Peyer's patch (tissue), 4 donors: Measurements from ENCODE around the gene CASR. TPM values are rescaled to one million over a fixed set of nuclear protein-coding genes. Genes with fewer than 3 reads are reported as not detected.
"Not testable (repeated sequence)": the region's sequence is repeated elsewhere in the genome, so short reads cannot be mapped to it uniquely, and the experiment has no call there.

Experiments
- DNase-seq, 3 donors: peaks; one replicate each; pipeline ENCODE4 v3.0.0-alpha.2; 2017 to 2019
- H3K27ac ChIP-seq, 4 donors: fragments of 200-600 bp; sonication (generic); one replicate each; pipeline ENCODE4 v1.5.1; 2016 to 2019
- H3K27me3 ChIP-seq, 2 donors: fragments of 200-600 bp; sonication (generic); one replicate each; pipeline ENCODE4 v1.5.1; 2019
- H3K36me3 ChIP-seq, 3 donors: fragments of 200-600 bp; sonication (generic); one replicate each; pipeline ENCODE4 v1.5.1; 2016 to 2019
- H3K4me1 ChIP-seq, 4 donors: fragments of 200-600 bp; sonication (generic); one replicate each; pipeline ENCODE4 v1.5.1; 2016 to 2019
- H3K4me3 ChIP-seq, 4 donors: fragments of 200-600 bp; sonication (generic); 1 replicate in 3 of 4; 2 replicates in 1 of 4; pipeline ENCODE4 v1.5.1; 2016 to 2019; ENCODE audit warnings: mild to moderate bottlenecking in 1 of 4
- H3K9me3 ChIP-seq, 4 donors: fragments of 200-600 bp; sonication (generic); one replicate each; pipeline ENCODE4 v1.5.1; 2016 to 2019; ENCODE audit warnings: mild to moderate bottlenecking in 1 of 4
- CTCF ChIP-seq, 6 experiments: fragments of 450-650 bp in 4 of 6; fragments of 200-600 bp in 2 of 6; sonication (generic) in 1 of 6; IDR thresholded peaks; one replicate each; pipeline ENCODE4 v1.5.1; 2017 to 2019; ENCODE audit warnings: antibody characterized with exemption in 6 of 6, mild to moderate bottlenecking in 3 of 6, moderate library complexity in 1 of 6
- POLR2A ChIP-seq, 2 donors: fragments of 450-650 bp; IDR thresholded peaks; one replicate each; pipeline ENCODE4 v1.5.1; 2017; ENCODE audit warnings: antibody characterized with exemption in 2 of 2, mild to moderate bottlenecking in 2 of 2, moderate library complexity in 2 of 2
- total RNA-seq, 4 donors: library from RNA; depleted of rRNA; stranded (reverse); fragments of >200 nt; gene quantifications; one replicate each; pipeline ENCODE4 v1.1.0, GENCODE V29; 2016

CASR gene
- total RNA-seq, 4 donors from 2014 or later = 0.28 to 1.7 (median 1.1) TPM; not detected in 1

- DNase-seq = no peak
- Histone ChIP-seq H3K4me1 (no peaks in the 10 kb centered on the region), H3K9me3 (no peaks in the 10 kb centered on the region), H3K27ac (no peak overlapping the region), H3K36me3 (no peaks in the 10 kb centered on the region), H3K4me3 (no peak overlapping the region), H3K27me3 (no peaks in the 10 kb centered on the region)
- TF ChIP-seq CTCF (IDR thresholded peaks at IDR 0.05) (no peak), POLR2A (IDR thresholded peaks at IDR 0.05) (no peak)
Observed at GRCh38 chr3:122168044-122168443, 15.4 kb upstream of the CASR start.

- no peaks in the 10 kb centered on the region for H3K9me3 ChIP-seq
- no peak overlapping the region for H3K4me3 ChIP-seq
- no peaks in the 10 kb centered on the region for H3K36me3 ChIP-seq
- H3K4me1 ChIP-seq = no peaks in the 10 kb centered on the region
- no peak overlapping the region for H3K27ac ChIP-seq
- no peak for TF ChIP-seq POLR2A (IDR thresholded peaks at IDR 0.05)
- TF ChIP-seq CTCF (IDR thresholded peaks at IDR 0.05) = no peak
- H3K27me3 ChIP-seq = no peaks in the 10 kb centered on the region
- DNase-seq = no peak
Observed at GRCh38 chr3:122169911-122170310, 13.6 kb upstream of the CASR start.

- not testable (repeated sequence) for H3K4me1 ChIP-seq, H3K36me3 ChIP-seq, H3K27ac ChIP-seq, H3K27me3 ChIP-seq, H3K4me3 ChIP-seq, H3K9me3 ChIP-seq, DNase-seq
Observed at GRCh38 chr3:122171361-122171760, 12.1 kb upstream of the CASR start.

GRCh38 chr3:122178711-122179110, 4.8 kb upstream of the CASR start:
- Histone ChIP-seq H3K4me3 (no peak overlapping the region), H3K36me3 (no peaks in the 10 kb centered on the region), H3K27ac (no peak overlapping the region), H3K27me3 (peaks cover 0 to 3% of the 10 kb centered on the region in 2 donors), H3K4me1 (peaks cover 0 to 3% (median 0%) of the 10 kb centered on the region in 4 donors), H3K9me3 (no peaks in the 10 kb centered on the region)
- TF ChIP-seq POLR2A (IDR thresholded peaks at IDR 0.05) (no peak), CTCF (IDR thresholded peaks at IDR 0.05) (no peak)
- DNase-seq = no peak

- H3K27ac ChIP-seq = no peak overlapping the region
- no peaks in the 10 kb centered on the region for H3K36me3 ChIP-seq
- H3K27me3 ChIP-seq = peaks cover 0 to 10% of the 10 kb centered on the region in 2 donors
- H3K9me3 ChIP-seq = no peaks in the 10 kb centered on the region
- H3K4me1 ChIP-seq = peaks cover 0 to 35% (median 0%) of the 10 kb centered on the region in 4 donors
- DNase-seq = peak in 1 of 3 donors; percentile 43
- H3K4me3 ChIP-seq = peak overlapping the region in 3 of 4 donors; percentile 13 to 40 (median 38)
- TF ChIP-seq CTCF (IDR thresholded peaks at IDR 0.05) = no peak
- no peak for TF ChIP-seq POLR2A (IDR thresholded peaks at IDR 0.05)
Observed at GRCh38 chr3:122183893-122184590, 574 bp downstream of the CASR start.

- Histone ChIP-seq H3K27me3 (peaks cover 0 to 10% of the 10 kb centered on the region in 2 donors), H3K4me1 (peaks cover 0 to 35% (median 0%) of the 10 kb centered on the region in 4 donors), H3K27ac (no peak overlapping the region), H3K9me3 (no peaks in the 10 kb centered on the region), H3K36me3 (no peaks in the 10 kb centered on the region), H3K4me3 (peak overlapping the region in 3 of 4 donors; percentile 13 to 40 (median 38))
- TF ChIP-seq CTCF (IDR thresholded peaks at IDR 0.05) (no peak), POLR2A (IDR thresholded peaks at IDR 0.05) (no peak)
- no peak for DNase-seq
Observed at GRCh38 chr3:122184591-122184929, 1.1 kb downstream of the CASR start.
